SK-MEL-5 (cell line): ENCODE results near the gene SCGB3A2. TPM values are rescaled to one million over a fixed set of nuclear protein-coding genes. Genes with fewer than 3 reads are reported as not detected.

Experiments
- DNase-seq: peaks from one replicate; pipeline ENCODE4 v3.0.0-alpha.2; 2016; ENCODE audit warnings: low read depth, low spot score
- in situ Hi-C: cut with HindIII; loops from 2 replicates; pipeline ENCODE4 v1.10.0; 2016; ENCODE audit warnings: low sequenced_read_pairs, high pct_unique_total_duplicates, low pct_unique_long_range_greater_than_20kb
- total RNA-seq: library from RNA; depleted of rRNA; stranded (reverse); fragments of >200 nt; shearing (Covaris generic); gene quantifications from 2 replicates; pipeline ENCODE4 v1.2.3, GENCODE V29; 2014

The SCGB3A2 gene
- total RNA-seq, 1 experiment from 2014 or later = not detected

DNA sequence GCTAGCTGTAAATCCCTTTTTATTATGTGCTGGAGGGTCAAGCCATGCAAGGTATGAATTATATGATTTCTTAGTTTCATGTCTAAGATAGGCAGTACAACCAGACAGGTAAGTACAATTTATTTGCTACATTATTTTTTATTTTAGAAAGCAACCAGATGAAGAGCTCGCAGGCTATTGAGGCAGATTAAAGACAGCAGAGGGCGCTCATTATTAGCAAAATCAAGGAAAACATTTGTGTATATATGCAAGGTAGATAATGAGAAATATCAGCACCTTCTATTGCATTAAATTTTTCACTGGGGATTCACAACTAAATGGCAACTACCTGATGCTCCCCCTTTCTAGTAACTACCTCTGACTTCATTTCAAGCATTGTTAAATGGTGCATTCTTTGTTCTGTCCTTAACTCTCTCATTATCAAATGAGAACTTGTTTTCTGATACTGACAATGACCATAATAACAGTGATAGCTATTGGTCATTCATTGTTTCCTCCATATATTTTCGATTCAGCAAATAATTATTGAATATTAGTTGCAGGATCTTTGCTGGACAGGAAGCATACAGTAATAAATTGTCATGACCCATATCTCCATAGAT lies 8.6 kb downstream of the SCGB3A2 start:
- in situ Hi-C loops = loop anchor here (10.0 kb wide), 1 partner anchor 48 kb away; no protein-coding TSS in a partner anchor
- peak; percentile 67 for DNase-seq

DNA sequence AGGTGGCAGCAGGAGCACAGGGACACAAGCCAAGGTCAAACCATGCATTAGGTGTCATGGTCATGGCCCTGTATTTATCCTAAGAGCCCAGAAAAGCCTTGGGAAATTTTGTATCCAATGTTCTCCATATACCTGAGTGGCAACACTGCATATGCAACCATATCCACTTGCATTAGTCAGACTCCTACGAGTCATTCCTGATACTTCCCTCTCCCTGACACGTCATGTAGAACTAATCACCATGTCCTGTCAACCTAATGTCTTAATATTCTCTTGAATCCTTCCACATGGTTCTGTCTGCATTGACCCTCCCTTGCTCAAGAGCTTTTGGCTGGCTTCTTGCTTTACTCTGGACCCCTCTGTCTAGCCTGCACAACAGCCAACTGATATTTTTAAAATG lies 9.4 kb downstream of the SCGB3A2 start:
- in situ Hi-C loops = loop anchor here (10.0 kb wide), 1 partner anchor 47 kb away; no protein-coding TSS in a partner anchor
- no peak for DNase-seq

- in situ Hi-C loops = no loop called here
- DNase-seq = no peak
Observed at GRCh38 chr5:147892696-147893296, 14.3 kb downstream of the SCGB3A2 start.

DNA sequence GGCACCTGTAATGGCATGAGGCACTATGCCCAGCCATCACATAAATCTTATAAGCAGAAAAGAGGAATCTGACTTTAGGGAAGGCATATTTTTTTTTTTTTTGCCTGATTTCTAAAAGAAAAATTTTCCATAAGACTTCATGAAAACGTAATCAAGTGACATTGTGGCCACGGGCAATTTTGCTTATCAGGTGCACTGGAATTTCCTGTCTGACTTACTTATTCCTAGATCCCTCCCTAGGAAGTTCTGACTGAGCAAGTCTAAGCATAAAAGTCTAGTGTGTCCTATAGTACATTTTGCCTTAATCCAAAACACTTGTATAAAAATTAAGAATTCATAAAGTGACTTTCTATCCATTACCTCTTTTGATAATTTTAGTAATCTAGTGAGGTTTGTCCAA lies 15.3 kb downstream of the SCGB3A2 start:
- no peak for DNase-seq
- in situ Hi-C loops = no loop called here

DNA sequence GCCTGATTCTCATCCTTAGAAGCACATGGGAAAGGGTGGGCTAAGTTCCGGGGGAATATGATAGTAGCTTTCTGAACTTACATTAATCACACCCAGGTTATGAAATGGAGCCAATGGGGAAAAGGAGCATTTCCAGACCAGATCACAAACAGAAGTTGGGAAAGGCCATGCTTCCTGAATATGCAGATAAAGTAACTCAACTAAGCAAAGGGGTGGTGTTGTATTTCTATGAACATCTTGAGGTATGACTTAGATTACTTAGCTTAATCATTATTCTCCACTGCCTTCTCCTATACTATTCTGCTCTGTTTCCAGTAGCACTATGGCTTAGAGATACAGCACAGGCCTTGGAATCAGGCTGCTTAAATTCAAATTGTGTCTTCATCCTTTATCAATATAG lies 17.4 kb downstream of the SCGB3A2 start:
- in situ Hi-C loops = no loop called here
- DNase-seq = no peak

- in situ Hi-C loops = no loop called here
- no peak for DNase-seq
Observed at GRCh38 chr5:147898875-147899401, 20.4 kb downstream of the SCGB3A2 start.

- in situ Hi-C loops = no loop called here
- no peak for DNase-seq
Observed at GRCh38 chr5:147901599-147902039, 23.1 kb downstream of the SCGB3A2 start.

- in situ Hi-C loops = no loop called here
- no peak for DNase-seq
Observed at GRCh38 chr5:147902609-147903115, 24.2 kb downstream of the SCGB3A2 start.

GRCh38 chr5:147904110-147904509 lies 25.6 kb downstream of the SCGB3A2 start:
- in situ Hi-C loops = no loop called here
- DNase-seq = no peak

DNA sequence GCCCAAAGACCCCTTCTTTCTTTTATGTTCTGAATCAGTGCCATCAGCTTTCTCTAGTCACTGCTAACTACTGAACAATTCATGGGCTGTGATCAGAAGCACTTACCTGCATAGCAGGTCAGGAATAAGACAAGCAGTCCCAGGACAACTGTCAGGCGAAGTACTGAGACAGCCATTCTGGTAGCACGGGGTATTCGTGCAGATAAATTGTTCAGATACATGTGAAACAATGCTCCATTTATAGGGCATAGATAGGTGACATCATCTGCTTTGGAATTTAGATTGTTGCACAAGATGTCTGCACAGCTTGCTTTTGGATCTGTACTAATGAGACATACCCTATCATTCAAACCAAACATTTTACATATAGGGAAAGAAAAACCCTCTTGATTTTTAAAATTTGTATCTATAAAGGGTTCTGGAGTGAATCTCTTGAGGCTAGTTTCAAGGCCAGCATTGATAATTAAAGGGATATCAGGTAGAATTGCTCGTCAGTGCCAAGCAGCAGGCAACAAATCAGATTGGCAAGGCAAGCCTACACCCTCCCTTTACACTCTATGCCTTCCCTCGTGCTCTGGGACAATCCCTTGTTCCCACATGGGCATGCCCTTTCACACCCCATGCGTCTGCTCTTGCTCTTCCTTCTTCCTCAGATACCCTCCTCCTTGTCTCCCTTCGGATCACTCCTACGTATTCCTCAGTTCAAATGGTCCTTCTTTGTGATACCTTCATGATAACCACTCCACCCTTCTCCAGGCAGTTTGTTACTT lies 28.0 kb downstream of the SCGB3A2 start, which contains the start of gene C5orf46:
Gene C5orf46 (minus strand): TSS at position 213 of the 770 bp plus-strand sequence. CDS start 37 bp downstream, at position 176.
- peak; percentile 61 for DNase-seq
- in situ Hi-C loops = no loop called here

DNA sequence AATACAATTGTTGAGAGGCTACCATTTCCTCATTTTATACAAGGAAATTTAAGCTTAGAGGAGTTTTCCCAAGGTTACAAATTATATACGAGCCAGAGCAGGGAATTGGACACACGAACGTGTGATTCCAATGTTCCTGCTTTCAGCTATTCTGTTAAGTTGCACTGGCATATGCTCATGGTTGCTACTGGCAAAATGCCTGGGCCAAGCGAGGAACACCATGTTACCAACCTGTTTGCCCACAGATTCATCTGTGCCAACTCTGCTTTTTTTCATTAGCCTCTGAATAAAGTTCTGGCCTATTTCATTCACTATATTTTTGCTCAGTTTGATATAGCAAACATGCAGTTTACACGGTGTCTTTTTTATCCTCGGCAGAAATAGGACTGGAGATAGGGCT lies 32.9 kb downstream of the SCGB3A2 start:
- no peak for DNase-seq
- in situ Hi-C loops = no loop called here

DNA sequence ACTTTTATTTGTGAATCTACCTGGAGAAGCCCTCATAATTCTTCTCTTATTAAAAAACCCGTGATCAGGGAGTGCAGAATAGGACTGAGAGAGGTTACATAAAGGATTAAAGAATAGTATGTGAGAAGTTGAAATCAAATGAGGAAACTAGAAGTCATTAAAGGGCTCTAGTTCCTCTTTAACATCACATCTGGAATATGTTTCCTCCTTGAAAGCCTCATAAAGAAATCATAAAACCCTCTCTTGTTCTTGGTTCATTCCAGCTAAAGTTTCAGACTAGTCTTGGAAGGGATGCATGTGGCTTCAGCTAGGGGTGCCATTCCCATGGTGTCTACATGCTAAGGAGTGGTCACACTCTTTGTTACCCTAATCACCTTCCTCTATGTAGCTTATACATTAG lies 33.5 kb downstream of the SCGB3A2 start:
- no peak for DNase-seq
- in situ Hi-C loops = no loop called here

- in situ Hi-C loops = no loop called here
- no peak for DNase-seq
Observed at GRCh38 chr5:147913786-147914185, 35.3 kb downstream of the SCGB3A2 start.

GRCh38 chr5:147918101-147918685 lies 39.7 kb downstream of the SCGB3A2 start:
- in situ Hi-C loops = no loop called here
- no peak for DNase-seq

DNA sequence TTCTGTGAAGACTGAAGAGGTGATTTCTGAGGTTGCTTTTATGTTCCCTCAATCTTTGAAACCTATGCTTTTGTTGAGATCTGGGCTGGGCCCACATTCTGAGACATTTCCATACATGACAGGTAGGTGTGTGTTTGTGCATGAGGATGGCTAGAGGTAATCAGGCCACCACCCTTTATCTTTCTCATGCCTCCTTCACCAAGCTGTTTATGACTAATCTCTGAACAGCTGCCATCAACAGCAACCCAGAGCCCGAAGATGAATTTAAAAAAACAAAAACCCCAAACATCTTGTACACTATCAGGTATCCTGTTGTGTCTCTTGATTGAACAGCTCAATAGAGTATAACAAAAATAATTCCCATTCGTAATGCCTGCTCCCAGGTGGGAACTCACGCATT lies 40.4 kb downstream of the SCGB3A2 start:
- no peak for DNase-seq
- in situ Hi-C loops = no loop called here

GRCh38 chr5:147920420-147921030 lies 42.0 kb downstream of the SCGB3A2 start:
- DNase-seq = no peak
- in situ Hi-C loops = no loop called here

- in situ Hi-C loops = no loop called here
- no peak for DNase-seq
Observed at GRCh38 chr5:147921136-147921535, 42.6 kb downstream of the SCGB3A2 start.
